Activated CD4-positive, CD25-positive, alpha-beta regulatory T cell (primary cell): ENCODE data around the gene RFPL1.
"Not testable (repeated sequence)": the region's sequence is repeated elsewhere in the genome, so short reads cannot be mapped to it uniquely, and the experiment has no call there.

Source experiments
- DNase-seq, 4 experiments: peaks; one replicate each; lab custom pipeline; 2025; lab: John Stamatoyannopoulos, UW

Gene RFPL1

DNA sequence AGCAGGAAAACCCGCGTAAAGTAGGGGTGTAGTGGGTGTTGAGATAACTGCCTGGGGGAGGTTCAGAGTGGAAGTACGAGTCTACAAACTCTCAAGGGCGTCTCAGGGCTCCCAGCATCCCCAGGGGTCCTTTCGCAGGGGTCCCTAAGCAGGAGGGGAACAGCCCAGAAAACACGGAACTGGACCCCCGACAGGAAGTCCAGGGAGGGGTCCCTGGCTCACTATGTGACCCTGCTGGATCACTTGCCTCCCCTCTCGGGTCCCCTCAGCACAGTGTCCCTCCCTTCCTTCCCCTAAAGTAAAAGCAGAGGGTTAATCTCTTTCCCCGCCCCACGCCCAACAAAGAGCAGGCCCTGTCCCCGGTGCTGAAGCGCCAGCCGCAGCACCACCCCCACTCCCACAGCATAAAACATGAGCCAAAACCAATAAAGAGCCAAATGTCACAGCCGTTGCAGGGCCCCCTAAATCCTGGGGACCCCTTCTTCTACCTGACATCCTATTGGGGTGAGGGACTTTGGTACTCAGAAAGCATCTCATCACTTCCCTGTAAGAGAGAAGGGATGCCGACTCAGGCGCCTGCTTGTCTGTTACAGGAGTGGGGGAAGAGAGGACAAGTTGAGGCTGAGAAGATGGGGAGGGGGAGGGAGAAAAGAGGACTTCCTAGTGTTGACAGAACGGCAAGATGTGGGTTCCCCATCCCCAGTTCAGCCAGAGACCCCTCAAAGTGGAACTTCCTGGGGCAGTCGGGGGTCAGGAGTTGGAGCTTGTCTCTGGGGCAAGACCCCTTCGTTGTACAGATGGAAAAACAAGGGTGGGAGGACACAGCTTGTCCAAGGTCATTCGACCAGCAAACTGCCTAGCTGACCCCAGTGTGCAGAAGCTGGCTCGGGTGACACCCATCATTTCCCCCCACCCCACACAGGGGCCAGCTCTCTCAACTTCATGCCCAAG lies 40.2 kb downstream of the RFPL1 start:
- DNase-seq, result no peak

- DNase-seq, result no peak
These were observed 41.3 kb downstream of the RFPL1 start, which contains the start of gene NEFH for GRCh38 chr22:29479417-29480261. Gene NEFH (plus strand): TSS chr22:29480218. CDS start chr22:29480263, 45 bp downstream.

- DNase-seq, result no peak
These were observed 41.8 kb downstream of the RFPL1 start for GRCh38 chr22:29480262-29480511.

- DNase-seq, result no peak
These were observed 42.3 kb downstream of the RFPL1 start for GRCh38 chr22:29480512-29481264.

DNA sequence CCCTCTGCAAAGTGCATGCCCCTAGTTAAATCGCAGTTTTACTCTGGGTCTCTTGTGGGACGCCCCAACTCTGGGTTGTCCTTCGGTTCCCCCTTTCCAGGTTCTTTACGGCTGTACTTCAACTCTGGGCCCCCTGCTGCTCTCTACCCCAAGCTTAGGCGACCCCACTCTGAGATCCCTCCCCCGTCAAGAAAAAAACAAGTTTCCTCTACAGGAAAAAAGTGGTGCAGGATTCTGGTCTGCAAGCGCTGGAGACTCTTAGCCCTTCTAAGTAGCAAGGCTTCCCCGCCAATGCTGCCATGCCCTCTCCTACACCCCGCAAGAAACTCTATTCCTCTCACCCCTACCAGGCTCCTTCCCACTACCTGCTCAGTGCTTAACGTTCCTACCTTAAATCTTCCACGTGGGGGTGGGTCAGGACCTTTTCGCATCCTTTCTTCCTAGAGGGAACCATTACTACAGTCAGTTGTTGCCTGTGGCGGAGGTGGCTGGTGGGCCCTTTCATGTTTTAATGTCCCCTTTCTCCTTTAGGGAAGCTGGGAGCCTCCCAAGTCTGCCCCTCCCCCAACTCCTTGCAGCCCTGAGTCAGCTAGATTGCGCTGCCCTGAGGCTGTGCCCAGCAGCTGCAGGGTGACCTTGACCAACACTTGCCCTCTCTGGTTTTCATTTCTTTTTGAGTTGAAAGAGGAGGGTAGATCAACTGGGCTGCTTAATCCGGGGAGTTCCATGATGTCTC lies 43.0 kb downstream of the RFPL1 start:
- DNase-seq, result no peak

DNA sequence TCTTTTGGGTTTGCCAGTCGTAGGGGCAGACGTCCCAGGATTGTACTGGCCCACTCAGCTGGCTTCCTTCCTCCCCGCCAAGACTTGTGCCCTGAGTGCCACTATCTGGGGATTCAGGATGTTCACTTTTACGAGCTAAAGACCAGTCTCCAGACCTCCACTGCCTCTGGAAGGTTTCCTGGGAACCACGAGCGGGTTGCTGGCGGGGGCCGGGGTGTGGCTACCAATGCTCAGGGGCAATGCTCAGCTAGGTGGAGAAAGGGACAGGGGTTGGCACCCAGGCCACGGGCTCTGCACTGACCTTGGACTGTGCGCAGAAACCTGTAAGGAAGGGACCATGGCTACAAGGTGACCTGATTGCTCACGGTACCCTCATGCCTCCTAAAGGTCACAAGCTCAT lies 43.9 kb downstream of the RFPL1 start:
- DNase-seq, result no peak

GRCh38 chr22:29482726-29483125 lies 44.3 kb downstream of the RFPL1 start:
- no peak for DNase-seq

DNA sequence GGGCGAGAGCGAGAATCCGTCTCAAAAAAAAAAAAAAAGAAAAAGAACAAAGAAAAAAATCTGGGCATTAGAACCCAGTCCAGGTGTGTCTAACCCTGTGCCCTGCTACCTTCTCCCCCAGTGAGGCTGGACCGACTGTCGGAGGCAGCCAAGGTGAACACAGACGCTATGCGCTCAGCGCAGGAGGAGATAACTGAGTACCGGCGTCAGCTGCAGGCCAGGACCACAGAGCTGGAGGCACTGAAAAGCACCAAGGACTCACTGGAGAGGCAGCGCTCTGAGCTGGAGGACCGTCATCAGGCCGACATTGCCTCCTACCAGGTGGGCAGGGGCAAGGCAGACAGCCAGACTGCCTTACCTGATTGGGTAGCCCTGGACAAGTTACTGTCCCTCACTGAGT lies 44.9 kb downstream of the RFPL1 start:
- DNase-seq, result no peak

- no peak for DNase-seq
These were observed 46.3 kb downstream of the RFPL1 start for GRCh38 chr22:29484642-29485041.

GRCh38 chr22:29485448-29485847 lies 47.1 kb downstream of the RFPL1 start:
- no peak for DNase-seq

- DNase-seq, result no peak
These were observed 49.1 kb downstream of the RFPL1 start for GRCh38 chr22:29487426-29487986.

DNA sequence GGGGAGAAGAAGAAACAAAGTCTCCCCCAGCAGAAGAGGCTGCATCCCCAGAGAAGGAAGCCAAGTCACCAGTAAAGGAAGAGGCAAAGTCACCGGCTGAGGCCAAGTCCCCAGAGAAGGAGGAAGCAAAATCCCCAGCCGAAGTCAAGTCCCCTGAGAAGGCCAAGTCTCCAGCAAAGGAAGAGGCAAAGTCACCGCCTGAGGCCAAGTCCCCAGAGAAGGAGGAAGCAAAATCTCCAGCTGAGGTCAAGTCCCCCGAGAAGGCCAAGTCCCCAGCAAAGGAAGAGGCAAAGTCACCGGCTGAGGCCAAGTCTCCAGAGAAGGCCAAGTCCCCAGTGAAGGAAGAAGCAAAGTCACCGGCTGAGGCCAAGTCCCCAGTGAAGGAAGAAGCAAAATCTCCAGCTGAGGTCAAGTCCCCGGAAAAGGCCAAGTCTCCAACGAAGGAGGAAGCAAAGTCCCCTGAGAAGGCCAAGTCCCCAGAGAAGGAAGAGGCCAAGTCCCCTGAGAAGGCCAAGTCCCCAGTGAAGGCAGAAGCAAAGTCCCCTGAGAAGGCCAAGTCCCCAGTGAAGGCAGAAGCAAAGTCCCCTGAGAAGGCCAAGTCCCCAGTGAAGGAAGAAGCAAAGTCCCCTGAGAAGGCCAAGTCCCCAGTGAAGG lies 50.9 kb downstream of the RFPL1 start:
- not testable (repeated sequence) for DNase-seq

- DNase-seq, result no peak
These were observed 52.6 kb downstream of the RFPL1 start for GRCh38 chr22:29491012-29491411.
